NCI-H187 (cell line): ENCODE measurements around the gene GBX2.
A peak's percentile ranks its signal among the peaks of the same experiment; 100 is the strongest.

Source experiments
- DNase-seq, 2 experiments: peaks; one replicate each; lab custom pipeline; 2025; lab: John Stamatoyannopoulos, UW

The GBX2 gene

DNA sequence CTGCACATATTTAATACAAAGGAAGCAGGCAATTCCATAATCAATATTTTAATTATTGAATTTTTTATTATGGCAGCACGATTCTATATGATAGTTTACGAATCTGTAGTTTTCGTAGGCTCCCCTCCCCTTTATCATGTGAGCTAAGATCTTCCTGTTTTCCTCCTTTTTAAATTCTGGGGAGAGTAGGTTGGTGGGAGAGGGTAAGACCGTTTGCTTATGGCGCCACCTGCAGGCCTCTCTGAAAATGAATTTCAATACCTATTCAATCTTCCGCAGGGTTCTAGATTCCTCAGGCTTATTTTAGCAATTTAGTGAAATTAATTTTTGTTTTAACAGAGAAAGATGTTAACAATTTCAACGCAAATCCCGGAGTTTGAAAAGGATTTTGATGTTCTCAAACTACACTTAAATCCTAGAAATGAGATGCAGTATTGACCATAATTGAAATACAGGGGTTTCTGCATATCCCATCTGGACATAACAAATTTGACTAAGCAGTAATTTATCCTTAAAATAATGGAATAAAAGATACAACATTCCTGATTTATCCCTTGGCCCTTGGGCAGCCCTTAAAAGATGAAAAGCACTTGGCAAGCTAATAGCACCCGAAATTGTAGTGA is 12.8 kb upstream of the GBX2 start:
- peak; percentile 3 to 27 for DNase-seq

DNA sequence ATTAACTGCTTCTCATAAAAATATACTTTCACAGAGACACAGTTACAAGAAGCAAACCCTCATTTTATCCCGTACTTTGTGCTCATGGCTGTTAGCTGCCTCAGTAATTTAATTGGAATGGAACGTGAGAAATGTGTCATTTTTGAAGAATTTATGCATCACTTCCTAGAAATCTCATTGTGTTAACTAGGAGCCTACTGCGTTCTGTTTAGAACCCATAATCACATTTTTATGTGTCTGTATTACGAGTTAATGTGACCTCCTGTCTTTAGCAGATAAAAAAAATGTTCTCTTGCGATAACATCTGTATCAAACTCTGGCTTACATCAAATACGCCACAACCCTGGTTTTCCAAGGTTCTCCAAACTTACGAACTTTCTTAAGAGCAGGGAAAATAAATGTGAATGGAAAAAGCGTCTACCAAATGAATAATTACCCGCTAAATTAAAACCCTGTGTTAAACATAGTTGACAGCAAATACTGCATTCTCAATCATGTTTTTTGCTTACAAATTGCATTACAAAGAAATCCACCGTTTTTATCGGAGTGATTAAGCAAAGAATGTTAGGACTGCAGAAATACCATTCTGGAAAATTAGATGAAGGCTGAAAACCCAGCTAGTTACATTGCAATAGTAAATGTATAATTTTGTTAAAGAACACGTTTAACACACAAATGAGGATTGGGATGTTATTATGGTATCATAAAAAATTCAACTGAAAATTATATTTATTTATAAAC is 12.1 kb upstream of the GBX2 start:
- no peak for DNase-seq

DNA sequence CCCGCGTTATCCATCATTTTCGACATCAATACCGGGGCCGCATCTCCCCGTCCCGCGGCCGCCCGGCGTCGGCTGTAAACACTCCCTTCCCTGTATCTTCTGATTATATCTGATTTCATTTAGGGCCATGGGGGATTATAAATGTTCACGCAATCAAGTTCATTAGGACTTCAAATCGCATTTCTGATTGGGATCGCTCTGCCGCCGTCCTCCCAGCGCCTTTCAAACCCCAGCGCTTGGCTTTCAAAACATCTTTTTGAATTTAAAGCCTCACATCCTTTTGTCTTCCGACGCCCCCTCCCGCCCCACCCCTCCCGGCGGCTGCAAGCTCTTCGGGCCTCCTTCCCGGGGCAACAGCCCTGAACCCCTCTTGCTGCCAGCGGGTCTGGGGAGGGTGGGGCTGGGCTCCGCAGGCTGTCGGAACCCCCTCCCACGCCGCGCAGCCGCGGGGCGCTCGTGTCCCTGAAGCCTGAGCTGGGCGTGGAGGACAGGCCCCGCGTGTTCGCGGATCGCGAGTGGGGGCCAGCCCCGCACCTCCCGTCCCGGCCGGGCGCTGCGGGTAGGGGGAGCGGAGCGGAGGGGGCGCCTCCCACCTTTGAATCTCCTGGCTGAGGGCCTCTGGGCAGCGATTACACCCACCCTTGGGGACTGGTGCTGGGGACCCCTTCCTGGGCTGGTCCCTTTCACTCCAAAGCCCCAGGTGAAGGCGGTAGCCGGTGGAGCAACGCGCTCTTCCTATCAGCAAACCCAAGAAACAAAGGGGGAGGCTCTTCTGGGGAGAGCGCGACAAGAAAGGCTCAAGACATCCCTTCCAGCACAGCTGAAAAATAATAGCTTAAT is 11.3 kb upstream of the GBX2 start:
- DNase-seq = no peak

DNA sequence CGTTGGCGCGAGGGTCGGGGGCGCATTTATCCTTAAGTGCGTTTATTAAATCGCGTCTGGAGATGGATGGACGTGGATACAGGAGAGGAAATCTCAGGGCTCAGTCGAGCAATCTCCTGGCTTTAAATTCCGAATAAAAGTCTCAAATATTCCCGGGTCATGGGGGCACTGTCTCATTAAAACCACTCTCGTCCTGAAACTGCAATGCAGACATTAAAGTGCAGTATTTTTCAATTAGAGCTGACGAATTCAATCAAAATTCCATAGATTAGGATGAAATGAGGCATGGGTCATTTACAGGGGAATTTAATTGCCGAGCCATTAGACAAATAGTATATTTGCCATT is 10.7 kb upstream of the GBX2 start:
- DNase-seq = no peak

DNA sequence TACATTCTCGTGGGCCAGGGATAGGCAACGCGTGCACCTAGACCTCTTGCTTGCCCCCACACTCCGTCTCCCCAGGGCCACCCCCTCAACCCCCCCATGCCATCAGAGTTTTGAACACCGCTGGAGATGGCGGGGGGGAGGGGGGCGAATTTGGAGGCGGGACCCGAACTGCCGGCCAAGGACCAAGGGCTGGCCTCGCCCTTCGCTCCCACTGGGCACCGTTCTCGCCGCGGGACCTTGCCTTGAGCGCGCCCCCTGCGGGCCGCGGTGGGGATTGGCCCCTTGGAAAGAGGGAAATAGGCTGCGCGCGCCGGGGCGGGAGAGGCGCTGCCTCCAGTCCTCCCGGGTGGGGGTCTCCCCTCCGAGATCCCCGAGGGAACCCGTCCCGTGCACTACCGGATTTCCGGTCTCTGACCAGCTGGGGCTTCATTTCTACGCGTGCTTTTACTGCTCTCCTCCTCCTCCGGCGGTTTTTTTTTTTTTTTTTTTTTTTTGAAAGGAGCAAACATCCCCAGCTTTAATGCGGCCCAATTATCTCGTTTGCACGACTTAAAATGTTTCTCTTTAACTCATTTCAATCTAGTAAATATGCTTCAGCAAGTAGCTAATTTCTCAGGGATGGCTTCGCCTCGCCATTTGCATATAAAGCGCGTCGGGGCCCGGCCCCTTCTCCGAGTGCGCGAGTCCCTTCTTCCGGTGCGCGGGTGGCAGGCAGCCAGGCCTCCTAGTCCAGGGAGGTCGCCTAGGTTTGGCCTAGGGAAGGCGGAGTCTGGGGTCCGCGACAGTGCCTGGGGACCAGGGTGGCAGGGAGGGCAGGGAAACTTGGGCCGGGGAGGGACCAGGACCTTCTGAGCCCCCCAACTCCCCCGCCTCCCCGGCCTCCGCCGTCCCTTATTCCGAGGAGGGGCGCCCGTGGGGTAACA is 10.0 kb upstream of the GBX2 start:
- DNase-seq = peak; percentile 6 to 27

DNA sequence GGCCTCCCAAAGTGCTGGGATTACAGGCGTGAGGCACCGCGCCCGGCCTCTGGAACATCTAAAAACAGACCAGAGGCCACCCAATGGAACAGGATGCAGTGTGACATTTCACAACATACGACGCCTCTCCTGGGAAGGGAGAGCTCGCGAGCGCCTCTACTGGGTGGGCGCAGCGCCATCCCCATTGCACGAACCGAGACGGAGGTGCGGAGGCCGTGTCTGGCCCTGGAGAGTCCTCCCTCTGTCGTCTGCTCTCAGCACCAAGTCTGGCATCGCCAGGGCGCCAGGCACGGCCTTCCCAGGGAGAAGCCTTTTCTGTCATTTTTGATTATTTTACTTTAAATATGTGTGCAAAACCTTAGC is 9.4 kb upstream of the GBX2 start:
- peak in 1 of 2 experiments; percentile 3 for DNase-seq

DNA sequence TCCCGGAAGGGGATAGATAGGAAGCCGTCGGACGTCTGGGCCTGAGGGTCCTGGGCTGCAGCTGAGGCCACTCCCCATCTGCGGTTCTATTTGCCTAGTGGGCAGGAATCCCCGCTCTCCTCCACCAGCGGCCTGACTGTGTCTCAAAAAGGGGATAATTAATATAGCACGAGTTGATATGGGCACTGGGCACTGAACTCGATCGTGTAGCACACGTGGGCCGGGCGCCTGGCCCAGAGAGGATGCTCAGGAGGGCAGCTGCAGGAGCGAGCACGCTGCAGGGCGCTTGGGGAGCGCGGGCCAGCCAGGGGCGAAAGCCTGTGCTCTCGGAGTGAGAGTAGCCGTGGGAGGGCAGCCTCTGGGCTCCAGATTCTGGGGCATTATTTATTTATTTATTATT is 8.8 kb upstream of the GBX2 start:
- no peak for DNase-seq

DNA sequence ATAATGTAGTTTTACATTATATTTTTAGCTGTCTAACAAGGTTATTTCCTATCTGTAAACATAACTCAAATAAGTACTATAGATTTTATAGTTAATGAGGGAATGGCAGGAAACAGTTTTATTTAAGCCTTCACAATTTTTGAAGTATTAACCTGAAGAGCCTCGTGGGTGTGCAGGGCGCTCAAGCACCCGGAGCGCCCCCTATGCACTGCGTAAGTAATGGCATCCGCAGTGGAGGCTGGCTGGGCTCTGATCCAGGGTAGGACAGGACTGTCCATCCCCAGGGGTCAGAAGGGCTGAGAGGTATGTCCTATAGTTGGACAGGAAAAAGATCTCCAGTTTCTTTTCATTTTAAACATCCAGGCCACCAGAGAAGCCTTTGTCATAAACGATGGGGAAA is 8.2 kb upstream of the GBX2 start:
- no peak for DNase-seq

DNA sequence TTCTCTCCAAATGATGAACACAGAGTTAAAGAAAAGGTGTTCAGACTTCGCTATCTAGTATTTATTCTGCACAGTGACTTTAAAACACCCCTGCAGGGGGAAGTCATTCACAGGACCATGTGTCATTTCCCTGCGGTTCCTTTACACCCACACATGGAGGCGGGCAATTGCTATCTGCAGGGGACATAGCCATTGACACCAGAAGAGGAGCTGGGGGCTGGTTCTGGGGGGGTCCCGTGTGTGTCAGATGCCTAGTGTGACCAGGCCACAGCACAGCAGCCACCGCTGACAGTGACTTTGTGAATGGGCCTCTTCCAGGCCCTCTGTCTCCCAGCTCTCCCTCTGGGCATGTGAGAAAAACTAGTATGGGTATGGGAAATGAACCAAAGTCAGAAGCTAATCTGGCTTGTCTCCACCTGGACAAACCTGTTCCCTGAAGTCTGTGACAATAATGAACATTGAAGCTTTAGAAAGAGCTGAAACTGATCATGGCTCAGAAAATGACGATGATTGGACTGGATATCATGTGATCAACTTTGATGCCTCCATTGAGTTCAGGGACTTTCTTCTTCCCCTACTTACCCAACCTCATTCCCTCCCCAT is 7.5 kb upstream of the GBX2 start:
- DNase-seq = no peak

DNA sequence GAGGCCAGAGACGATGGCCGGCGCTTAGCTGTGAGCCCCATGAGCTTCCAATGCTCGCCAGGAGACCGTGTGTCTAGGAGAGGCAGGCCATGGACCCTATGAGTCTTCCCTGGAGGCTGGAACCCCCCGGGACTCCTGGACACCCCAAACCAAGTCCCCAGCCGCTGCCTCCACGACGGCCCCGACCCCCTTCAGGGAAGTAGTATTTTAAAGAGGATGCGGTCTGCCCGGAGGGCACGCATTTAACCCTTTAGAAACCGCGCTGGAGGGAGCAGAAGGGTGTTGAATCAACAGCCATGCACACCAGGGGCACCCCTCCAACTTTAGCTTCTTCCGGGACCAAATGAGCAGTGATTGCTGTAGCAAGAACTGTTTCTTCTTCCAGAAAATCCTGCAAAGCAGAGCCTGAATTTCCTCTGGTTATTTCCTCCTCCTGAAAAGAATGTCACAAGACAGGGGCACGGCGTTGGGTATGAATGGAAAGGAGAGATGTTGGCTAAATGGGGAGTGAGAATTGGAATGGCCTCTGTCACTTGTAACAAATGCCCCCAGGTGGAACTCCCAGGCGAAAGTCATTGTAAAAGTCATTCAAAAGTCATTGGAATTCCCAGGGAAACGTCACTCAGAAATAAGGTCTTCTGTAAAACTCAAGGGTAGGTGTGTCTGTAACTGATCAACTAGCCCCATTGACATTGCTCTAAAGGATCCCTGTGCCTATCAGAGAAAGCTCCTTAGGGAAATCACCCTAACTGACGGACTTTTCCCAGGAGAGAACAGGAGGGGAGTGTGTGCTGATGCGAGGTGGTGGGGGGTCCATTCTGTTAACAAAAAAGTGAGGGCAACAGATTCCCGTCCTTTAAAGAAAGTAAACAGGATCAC is 5.8 kb upstream of the GBX2 start:
- no peak for DNase-seq

DNA sequence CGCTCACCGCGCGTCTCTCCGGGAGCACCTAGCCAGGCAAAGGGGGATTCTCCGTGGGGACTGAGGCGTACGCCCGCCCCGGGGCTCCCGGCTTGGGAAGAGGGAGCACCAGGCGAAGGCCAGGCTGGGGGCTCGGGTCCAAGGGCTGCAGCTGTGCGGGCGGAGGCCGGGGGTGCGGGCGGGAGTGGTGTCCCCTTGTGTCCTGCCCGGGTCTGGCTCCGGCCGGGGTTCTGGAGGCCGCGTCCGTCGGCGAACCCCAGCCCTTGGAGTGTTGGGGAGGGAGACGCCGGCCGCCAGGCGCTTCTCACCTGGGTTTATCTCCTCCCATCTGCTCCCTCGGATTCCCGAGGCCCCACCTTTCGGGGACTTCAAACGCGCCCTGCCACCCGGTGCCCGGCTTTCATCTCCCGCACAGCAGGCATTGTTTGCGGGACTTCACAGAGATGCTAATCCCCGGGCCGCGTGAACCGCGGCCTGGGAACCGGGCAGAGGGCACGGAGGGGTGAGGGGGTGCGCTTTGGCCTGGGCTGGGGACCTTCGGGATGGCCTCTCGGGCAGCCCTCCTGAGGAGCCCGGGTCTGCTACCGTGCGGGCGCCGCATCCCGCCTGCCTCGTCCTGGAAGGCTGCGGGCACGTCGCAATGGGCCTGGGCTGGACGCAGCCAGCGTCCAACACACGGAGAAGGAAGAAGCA is 5.0 kb upstream of the GBX2 start:
- no peak for DNase-seq

DNA sequence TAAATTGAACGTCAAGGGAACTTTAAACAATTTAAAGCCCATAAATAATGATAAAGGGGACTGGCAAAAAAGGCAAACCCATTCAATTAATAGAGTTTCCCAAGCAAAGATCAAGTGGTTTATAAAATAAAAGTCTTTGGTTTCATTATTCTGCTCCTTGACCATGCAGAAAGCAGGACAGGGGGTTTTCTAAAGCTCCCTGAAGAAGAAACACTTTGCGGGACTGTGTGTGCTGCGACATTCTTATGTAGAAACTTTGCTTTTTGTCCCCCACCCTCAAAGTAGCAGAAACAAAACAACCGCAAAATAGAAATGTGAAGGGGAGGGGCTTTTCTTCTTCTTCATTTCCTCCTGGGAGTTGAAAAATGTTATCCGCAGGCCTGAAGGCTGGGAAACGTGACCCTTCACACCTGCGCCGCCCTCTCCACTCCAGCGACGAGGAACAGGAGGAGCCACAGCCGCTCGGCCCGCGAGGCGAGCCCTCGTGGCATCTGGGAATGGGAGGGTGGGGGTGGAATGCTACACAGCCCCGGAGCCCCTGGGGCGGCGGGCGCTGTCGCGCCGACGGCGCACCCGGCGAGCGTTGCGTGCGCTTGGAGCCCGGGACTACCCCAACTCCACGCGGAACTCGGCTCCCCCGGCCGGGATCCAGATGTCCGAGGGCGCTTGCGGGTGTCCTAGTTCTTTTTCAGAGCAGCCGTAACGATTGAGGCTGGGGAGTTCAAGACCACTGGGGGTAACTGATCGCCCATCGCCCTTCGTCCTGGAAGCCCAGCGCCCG is 4.3 kb upstream of the GBX2 start:
- no peak for DNase-seq

DNA sequence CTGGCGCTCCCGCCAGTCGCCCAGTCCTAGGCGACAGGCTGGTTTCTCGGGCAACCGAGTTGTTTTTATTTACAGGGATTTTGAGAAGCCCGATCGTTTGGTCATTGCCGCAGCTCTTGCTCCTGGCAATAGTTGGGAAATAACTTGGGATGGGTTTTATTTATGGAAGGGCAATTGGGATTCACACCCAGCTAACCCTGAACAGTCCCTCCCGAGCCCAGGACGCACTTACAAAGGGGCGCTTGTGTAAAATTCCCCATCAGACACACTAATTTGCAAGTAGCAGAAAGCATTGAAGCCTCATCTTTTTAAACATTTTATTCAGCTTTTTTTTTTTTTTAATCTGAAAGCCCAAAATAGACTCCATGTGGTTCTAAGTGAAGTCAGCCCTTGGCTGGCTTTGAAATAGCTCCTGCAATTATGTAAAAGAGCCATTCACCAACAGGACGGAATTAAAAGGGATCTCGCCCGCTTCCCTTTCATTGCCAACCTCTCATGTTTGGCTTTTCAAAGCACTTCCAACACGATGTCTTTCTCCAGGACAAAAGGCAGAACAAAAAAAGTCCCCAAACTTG is 3.6 kb upstream of the GBX2 start:
- no peak for DNase-seq

DNA sequence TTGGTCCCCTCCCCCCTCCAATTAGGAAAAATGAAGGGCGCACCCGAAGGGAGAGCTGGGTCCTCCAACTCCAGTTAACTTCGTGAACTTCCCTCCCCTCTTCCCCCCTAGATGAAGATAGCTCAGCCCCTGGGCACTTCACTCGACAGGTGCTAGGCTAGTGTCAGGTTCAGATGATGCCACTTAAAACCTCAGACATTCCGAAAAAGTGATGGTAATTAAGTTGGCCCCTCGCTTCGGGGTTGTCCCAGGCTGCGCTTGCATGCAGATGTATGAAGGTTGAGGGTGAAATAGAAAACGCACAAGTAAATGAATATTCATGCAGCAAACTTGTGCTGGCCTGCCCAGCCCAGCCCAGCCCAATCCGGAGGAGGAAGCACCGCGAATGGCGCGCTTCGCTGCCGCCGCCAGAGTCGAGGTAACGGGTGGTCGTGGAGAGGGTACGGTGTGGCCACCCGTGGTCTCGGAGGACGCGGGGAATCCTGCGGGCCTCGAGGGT is 3.0 kb upstream of the GBX2 start:
- DNase-seq = no peak

DNA sequence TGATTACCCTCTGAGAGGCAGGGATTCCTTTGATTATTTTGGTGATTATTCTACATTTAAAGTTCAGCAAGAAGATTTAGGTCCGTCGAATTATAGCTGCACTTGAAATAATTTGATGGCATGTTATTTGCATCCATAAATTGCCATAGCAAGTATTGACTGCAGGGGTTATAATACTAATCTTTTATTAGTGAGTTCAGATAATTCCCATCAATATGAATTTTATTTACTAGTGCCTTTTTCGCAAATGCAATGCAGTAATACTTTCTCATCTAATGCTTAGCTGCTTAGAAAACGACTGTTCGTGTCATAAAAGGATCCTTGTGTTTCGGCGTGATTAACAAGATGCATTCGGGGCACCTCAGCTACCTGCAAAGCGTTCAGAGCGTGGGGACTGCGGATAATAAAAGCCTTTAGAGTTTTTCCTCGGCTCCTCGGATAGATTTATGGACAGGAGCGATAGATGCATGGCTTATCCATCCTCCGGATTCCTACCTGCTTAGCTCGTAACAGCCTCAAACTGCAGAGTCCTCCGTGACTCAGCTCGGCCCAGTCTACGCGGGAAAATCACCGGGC is 2.5 kb upstream of the GBX2 start:
- DNase-seq = no peak

DNA sequence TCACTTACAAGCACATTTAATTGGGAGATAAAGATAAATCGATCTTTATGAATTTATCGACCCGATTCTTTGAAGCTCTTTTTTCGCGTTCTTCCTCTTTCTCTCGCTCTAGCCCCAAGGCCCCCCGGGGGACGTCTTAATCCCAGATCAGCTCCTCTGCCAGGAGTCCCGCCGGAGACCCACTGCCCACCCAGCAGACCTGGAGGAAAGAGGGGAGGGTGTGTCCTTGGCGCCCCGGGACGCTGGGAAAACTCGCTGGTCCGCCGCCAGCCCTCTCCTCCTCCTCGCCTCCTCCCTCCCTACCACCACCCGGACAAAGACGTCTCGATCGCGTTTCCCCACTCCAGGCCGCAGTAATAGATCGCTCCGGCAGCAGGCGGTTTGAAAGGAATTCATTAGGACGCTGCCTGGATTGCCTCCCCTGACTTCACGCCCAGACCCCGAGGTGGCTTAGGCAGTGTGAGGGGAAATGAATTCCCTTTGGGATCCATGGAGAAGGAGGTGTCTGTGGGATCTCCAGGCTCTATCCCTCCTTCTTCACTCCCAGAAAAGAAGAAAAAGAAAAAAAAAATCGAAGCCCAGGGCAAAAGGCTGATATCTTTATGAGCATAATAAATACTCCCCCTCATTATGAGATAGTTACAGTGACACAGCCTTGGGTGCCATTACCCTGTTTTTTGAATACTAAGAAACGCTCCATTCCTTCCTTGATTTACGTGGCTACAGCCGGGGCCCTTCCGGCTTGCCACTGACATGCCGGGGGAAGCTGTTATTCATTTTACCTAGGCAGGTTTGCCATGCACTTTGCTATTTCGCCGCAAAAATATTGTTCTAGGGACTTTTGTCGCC is 1.8 kb upstream of the GBX2 start:
- no peak for DNase-seq

DNA sequence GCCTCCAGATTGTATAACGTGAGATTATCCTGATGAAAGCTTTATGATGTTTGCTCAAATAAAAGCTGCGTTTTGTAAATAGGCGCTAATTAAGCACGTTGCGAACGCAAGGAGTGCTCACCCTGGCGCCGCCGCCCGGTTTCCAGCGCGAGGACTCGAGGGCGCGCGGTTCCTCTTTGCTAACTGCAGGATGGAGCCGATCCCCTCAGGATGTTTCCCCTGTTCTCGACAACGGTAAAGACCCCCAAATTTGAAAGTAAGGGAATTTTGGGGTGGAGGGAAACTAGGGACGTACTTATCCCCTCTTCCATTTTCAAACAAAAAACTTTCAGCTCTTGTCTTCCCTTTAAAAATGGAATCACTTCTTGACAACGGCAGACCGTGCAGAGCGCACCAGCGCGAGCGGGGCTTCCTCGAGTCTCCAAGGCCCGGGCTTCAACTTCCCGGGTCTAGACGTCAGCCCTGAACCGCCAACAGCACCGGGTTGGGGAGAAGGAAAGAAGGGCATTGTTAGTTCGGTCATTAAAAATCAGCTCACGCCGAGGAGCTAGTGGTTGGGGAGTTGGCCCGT is 1.1 kb upstream of the GBX2 start:
- DNase-seq = no peak
